ENCODE results near the gene CHKA.

CHKA gene

DNA sequence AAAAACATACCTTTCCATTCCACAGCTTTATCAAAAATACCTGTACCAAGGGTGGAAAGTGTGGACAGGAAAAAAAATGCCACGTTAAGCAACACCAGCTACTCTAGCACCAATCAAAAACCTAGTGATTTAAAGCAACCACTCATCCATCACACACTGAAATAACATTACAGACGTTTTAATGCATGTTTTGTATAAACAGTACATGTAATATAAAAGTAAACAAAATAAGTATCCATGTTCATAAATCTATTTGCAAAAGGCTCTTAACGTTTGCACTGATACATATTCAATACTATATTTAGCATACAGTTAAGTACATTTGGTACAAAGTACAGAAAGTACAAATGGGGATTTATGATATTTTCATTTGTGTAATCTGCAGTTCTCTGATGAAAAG lies 38.7 kb downstream of the CHKA start:
- no peaks in the 10 kb centered on the region for H3K9me3 ChIP-seq (replicated peaks; ENCODE audit: insufficient read depth, low read length)
- no peaks in the 10 kb centered on the region for H3K36me3 ChIP-seq (replicated peaks; ENCODE audit: insufficient read depth, low read length)
- H3K27me3 ChIP-seq (replicated peaks; ENCODE audit: insufficient read depth, low read length) = no peaks in the 10 kb centered on the region
- TF ChIP-seq EZH2phosphoT487 (IDR thresholded peaks at IDR 0.05; ENCODE audit: low read length) (no peak), EZH2 (optimal IDR thresholded peaks at IDR 0.05; ENCODE audit: low read depth, low read length) (no peak)
- no peak overlapping the region for H3K4me2 ChIP-seq (ENCODE audit: low read depth, low read length)
- 0 out of 2 replicates have a peak, but pooled peaks cover 5% of the 10 kb centered on the region for H3K79me2 ChIP-seq (ENCODE audit: low read length)
- H2AFZ ChIP-seq (ENCODE audit: low read length) = no peak overlapping the region
- H4K20me1 ChIP-seq (ENCODE audit: insufficient read depth, low read length) = no peaks in the 10 kb centered on the region
- H3K4me3 ChIP-seq (ENCODE audit: low read length) = no peak overlapping the region
- H3K27ac ChIP-seq (ENCODE audit: low read length) = no peak overlapping the region
- no peaks in the 10 kb centered on the region for H3K9me2 ChIP-seq (replicated peaks; ENCODE audit: insufficient read depth, low read length)
- no peaks in the 10 kb centered on the region for H3F3A ChIP-seq (ENCODE audit: insufficient read depth, low read length)
- no peaks in the 10 kb centered on the region for H3K4me1 ChIP-seq (ENCODE audit: low read length)
- H3K9ac ChIP-seq (ENCODE audit: low read length) = no peak overlapping the region
- no peak for DNase-seq

GRCh38 chr11:68081691-68082090 lies 39.5 kb downstream of the CHKA start:
- H3K9me2 ChIP-seq (replicated peaks; ENCODE audit: insufficient read depth, low read length) = no peaks in the 10 kb centered on the region
- H4K20me1 ChIP-seq (ENCODE audit: insufficient read depth, low read length) = no peaks in the 10 kb centered on the region
- H3F3A ChIP-seq (ENCODE audit: insufficient read depth, low read length) = no peaks in the 10 kb centered on the region
- DNase-seq = no peak
- H3K9me3 ChIP-seq (replicated peaks; ENCODE audit: insufficient read depth, low read length) = no peaks in the 10 kb centered on the region
- no peaks in the 10 kb centered on the region for H3K36me3 ChIP-seq (replicated peaks; ENCODE audit: insufficient read depth, low read length)
- H3K27ac ChIP-seq (ENCODE audit: low read length) = no peak overlapping the region
- TF ChIP-seq EZH2 (optimal IDR thresholded peaks at IDR 0.05; ENCODE audit: low read depth, low read length) (no peak), EZH2phosphoT487 (IDR thresholded peaks at IDR 0.05; ENCODE audit: low read length) (no peak)
- TF ChIP-seq, protein P1, sequence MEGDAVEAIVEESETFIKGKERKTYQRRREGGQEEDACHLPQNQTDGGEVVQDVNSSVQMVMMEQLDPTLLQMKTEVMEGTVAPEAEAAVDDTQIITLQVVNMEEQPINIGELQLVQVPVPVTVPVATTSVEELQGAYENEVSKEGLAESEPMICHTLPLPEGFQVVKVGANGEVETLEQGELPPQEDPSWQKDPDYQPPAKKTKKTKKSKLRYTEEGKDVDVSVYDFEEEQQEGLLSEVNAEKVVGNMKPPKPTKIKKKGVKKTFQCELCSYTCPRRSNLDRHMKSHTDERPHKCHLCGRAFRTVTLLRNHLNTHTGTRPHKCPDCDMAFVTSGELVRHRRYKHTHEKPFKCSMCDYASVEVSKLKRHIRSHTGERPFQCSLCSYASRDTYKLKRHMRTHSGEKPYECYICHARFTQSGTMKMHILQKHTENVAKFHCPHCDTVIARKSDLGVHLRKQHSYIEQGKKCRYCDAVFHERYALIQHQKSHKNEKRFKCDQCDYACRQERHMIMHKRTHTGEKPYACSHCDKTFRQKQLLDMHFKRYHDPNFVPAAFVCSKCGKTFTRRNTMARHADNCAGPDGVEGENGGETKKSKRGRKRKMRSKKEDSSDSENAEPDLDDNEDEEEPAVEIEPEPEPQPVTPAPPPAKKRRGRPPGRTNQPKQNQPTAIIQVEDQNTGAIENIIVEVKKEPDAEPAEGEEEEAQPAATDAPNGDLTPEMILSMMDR (IDR thresholded peaks at IDR 0.05; ENCODE audit: low read length) = no peak
- H3K4me1 ChIP-seq (ENCODE audit: low read length) = no peaks in the 10 kb centered on the region
- H3K9ac ChIP-seq (ENCODE audit: low read length) = no peak overlapping the region
- H3K79me2 ChIP-seq (ENCODE audit: low read length) = 0 out of 2 replicates have a peak, but pooled peaks cover 5% of the 10 kb centered on the region
- no peaks in the 10 kb centered on the region for H3K27me3 ChIP-seq (replicated peaks; ENCODE audit: insufficient read depth, low read length)
- no peak overlapping the region for H3K4me3 ChIP-seq (ENCODE audit: low read length)
- no peak overlapping the region for H3K4me2 ChIP-seq (ENCODE audit: low read depth, low read length)
- no peak overlapping the region for H2AFZ ChIP-seq (ENCODE audit: low read length)

DNA sequence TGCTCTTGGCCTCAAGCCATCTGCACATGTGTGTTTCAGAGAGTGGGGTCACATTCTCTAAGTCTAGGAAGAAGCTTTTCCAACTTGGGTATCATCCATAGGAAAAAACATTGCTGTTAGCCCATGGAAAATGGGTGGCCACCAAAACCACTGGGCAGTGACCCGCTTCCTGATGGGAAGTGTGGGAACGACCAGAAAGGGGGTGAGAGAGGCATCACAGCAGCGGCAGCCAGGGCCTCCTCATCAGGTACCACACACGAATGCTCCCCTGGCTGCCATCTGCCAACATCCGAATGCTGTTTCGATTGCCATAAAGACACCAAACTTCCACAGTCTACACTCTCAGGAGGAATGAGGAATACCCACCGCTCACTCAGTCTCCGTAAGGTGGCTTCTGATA lies 40.3 kb downstream of the CHKA start:
- H2AFZ ChIP-seq (ENCODE audit: low read length) = no peak overlapping the region
- no peaks in the 10 kb centered on the region for H3K4me1 ChIP-seq (ENCODE audit: low read length)
- 0 out of 2 replicates have a peak, but pooled peaks cover 5% of the 10 kb centered on the region for H3K79me2 ChIP-seq (ENCODE audit: low read length)
- no peak overlapping the region for H3K27ac ChIP-seq (ENCODE audit: low read length)
- no peaks in the 10 kb centered on the region for H3K36me3 ChIP-seq (replicated peaks; ENCODE audit: insufficient read depth, low read length)
- DNase-seq = no peak
- no peaks in the 10 kb centered on the region for H4K20me1 ChIP-seq (ENCODE audit: insufficient read depth, low read length)
- no peaks in the 10 kb centered on the region for H3F3A ChIP-seq (ENCODE audit: insufficient read depth, low read length)
- no peaks in the 10 kb centered on the region for H3K27me3 ChIP-seq (replicated peaks; ENCODE audit: insufficient read depth, low read length)
- H3K9ac ChIP-seq (ENCODE audit: low read length) = no peak overlapping the region
- H3K4me3 ChIP-seq (ENCODE audit: low read length) = no peak overlapping the region
- H3K9me2 ChIP-seq (replicated peaks; ENCODE audit: insufficient read depth, low read length) = no peaks in the 10 kb centered on the region
- H3K4me2 ChIP-seq (ENCODE audit: low read depth, low read length) = no peak overlapping the region
- H3K9me3 ChIP-seq (replicated peaks; ENCODE audit: insufficient read depth, low read length) = no peaks in the 10 kb centered on the region
- no peak for TF ChIP-seq EZH2phosphoT487 (IDR thresholded peaks at IDR 0.05; ENCODE audit: low read length)
- TF ChIP-seq EZH2 (optimal IDR thresholded peaks at IDR 0.05; ENCODE audit: low read depth, low read length) = no peak
- TF ChIP-seq, protein P1 (IDR thresholded peaks at IDR 0.05; ENCODE audit: low read length) = no peak

All from MM.1S (cell line).